ENCODE measurements around the gene FAT1.

DNA sequence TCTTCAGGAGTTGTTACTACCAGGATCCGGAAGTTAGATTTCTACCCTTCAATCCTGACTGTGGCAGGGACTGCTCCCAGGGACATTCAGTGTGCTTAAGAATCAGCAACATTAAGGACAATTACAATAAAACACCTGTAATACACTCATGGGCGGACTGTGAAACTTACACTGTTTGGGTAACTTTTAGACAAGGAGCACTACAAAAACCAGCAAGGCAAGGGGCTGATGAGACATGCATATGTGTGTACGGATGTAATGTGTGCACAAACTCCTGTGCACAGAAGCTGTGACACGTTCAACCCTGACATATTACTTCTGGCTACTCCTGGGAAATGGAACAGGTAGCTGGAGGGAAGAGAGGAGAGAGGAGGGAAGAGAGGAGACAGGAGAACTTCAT lies 75.8 kb downstream of the FAT1 start:
- TF ChIP-seq POLR2AphosphoS5 (IDR thresholded peaks at IDR 0.05; ENCODE audit: low read depth, low read length) (no peak), POLR2A (IDR thresholded peaks at IDR 0.05; ENCODE audit: low read depth, low read length) (no peak), TAF1 (IDR thresholded peaks at IDR 0.05; ENCODE audit: borderline replicate concordance, low read depth, low read length) (no peak)
